GM21619 (cell line): ENCODE measurements around the gene ZNF316.

Source experiments
- ATAC-seq: cut with Tn5 transposase; IDR thresholded peaks from one replicate; pipeline ENCODE4 v1.9.1; 2021; ENCODE audit not compliant: unreplicated experiment

ZNF316 gene

DNA sequence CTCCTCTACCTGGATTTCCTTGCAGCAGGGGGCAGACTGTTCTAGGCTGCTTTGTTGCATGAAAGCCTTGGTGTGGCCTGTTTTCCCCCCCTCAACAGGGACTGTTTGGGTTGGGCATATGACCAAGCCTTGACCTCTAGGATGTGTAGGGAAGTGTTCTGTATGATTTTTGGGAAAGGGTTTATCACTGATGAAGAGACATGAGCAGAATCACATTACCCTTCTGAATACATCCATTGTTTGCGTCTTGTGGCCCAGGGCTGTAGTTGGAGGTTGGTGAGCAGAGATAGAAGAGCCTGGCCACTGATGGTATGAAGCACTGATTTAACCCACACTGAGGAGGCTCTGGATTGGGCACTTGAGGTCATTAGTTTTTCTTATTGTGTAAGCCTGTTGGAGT lies 43.0 kb downstream of the ZNF316 start:
- ATAC-seq: no peak

DNA sequence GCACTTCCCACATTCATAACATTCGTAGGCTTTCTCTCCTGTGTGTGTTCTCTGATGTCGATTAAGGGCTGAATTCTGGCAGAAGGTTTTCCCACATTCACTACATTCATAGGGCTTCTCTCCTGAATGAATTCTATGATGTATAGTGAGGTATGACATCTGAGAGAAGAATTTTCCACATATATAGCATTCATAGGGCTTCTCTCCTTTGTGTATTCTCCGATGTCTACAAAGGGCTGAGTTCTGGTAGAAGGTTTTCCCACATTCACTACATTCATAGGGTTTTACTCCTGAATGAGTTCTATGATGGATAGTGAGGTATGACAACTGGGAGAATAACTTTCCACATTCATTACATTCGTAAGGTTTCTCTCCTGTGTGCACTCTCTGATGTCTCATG lies 54.0 kb downstream of the ZNF316 start:
- no peak for ATAC-seq

DNA sequence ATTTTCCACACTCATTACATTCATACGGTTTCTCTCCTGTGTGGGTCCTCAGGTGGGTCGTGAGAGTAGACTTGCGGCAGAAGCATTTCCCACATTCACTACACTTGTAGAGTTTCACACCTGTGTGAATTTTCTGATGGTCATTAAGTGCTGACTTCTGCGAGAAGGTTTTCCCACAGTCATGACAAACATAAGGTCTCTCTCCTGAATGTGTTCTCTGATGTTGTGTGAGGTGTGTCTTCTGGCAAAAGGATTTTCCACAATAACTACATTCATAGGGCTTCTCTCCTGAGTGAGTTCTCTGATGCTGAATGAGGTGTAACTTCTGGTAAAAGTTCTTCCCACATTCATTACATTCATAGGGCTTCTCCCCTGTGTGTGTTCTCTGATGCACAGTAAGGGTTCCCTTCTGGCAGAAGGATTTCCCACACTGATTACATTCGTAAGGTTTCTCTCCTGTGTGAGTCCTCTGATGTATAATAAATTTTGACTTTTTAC lies 54.5 kb downstream of the ZNF316 start:
- no peak for ATAC-seq

DNA sequence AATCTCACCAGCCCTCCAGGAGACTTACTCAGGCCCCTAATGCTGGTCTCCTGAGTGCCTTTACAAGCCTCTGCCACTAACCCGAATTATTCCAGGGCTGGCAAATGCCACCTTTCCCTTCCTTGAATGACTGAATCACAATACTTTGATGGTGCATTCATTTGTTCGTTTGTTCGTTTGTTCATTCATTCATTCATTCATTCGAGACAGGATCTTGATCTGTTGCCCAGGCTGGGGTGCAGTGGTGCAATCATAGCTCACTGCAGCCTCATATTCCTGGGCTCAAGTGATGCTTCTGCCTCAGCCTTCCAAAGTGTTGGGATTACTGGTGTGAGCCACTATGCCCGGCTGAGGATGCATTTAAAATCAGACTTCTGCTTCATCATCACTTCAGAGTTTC lies 63.7 kb downstream of the ZNF316 start:
- no peak for ATAC-seq

DNA sequence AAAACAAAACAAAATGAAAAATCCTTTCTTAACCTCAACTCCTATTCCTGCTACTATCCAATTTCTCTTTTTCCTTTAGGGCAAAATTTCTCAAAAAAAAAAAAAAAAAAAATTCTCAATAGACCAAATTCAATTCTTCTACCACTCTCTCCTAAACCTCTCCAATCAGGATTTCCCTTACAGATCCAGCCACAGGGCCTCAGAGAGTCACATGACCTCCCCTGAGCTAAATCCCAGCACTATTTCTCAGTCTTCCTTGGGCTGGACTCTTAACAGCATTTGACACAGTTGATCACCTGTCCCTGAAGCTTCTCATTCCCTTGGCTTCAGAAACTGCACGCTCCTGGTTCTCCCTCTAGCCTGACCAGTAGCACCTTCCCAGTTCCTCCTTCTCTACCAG lies 64.7 kb downstream of the ZNF316 start:
- ATAC-seq: no peak
